Measurements from ENCODE around the gene CERKL.

The CERKL gene

DNA sequence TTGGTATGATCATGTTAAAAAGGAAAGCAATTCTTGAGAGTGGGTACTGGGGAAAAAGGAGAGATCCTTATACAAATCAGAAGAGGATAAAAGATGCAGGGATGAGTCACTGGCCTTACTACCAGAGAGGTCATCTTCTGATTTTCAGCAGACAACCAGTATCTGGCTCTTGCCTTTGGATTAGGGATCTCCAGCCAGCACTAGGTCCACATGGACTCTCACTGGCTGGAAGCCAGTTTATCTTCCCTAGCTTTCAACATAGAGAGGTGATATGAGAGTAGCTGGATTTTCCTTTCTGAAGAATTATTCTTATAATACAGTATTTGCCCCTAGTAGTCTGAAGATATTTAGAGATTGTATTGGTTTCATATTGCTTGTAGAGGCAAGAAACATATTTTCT is 30.2 kb downstream of the CERKL start:
- TF ChIP-seq, protein P1, sequence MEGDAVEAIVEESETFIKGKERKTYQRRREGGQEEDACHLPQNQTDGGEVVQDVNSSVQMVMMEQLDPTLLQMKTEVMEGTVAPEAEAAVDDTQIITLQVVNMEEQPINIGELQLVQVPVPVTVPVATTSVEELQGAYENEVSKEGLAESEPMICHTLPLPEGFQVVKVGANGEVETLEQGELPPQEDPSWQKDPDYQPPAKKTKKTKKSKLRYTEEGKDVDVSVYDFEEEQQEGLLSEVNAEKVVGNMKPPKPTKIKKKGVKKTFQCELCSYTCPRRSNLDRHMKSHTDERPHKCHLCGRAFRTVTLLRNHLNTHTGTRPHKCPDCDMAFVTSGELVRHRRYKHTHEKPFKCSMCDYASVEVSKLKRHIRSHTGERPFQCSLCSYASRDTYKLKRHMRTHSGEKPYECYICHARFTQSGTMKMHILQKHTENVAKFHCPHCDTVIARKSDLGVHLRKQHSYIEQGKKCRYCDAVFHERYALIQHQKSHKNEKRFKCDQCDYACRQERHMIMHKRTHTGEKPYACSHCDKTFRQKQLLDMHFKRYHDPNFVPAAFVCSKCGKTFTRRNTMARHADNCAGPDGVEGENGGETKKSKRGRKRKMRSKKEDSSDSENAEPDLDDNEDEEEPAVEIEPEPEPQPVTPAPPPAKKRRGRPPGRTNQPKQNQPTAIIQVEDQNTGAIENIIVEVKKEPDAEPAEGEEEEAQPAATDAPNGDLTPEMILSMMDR (IDR thresholded peaks at IDR 0.05; ENCODE audit: borderline replicate concordance, insufficient read depth, low read depth, low read length): no peak

DNA sequence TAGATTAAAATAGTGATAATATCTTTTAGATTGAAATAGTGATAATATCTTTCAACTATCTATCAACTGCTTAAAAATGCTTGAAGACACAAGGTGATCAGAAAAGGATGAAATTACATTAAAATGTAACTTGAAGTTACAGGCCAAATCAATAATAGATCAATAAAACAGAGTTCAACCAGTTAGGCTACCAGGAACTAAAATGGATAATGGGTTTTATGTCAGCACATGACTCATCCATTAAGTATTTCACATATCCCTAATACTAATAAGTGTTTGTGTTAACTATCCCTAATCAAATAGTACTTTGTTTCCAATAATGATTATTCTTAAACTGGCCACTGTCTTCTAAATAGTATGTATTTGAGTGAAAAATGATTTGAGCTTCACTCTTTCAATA is 33.7 kb downstream of the CERKL start:
- H3K4me3 ChIP-seq (ENCODE audit: low read depth, low read length): no peak overlapping the region
- TF ChIP-seq, protein P1 (IDR thresholded peaks at IDR 0.05; ENCODE audit: borderline replicate concordance, insufficient read depth, low read depth, low read length): no peak

More for the DNA sequence above, 30.2 kb downstream of the CERKL start:
- H3K4me3 ChIP-seq (ENCODE audit: low read depth, low read length): no peak overlapping the region

DNA sequence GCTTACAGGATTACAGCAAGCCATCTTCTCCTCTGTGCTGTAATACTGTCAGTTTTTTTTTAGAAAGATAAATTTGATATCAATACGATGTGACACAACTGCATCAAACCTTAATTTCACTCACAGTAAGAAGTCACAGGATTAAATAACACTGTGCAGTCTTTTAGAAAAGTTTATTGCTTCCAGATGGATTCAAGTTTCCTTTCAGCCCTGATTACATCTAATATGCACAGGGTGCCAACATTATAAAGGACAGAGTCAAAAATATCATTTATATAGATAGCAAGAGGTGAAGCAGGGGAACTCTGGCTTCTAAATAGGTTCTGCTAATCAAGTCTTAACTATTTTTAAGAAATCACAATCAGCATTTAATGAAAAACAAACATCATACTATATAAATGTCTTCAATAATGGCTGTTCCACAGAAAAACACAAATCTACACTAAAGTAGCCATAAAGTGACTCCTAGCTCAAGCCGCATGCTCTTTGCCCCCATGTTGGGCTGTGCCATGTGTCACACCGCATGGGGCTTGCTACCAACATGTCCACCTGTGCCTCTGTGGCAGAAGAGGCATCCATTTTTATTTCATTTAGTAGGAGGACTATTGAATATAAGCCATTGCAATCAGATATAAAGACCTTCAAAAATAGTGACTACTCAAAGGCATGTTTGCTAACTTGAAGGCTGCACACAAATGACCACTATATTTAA is 35.0 kb downstream of the CERKL start:
- TF ChIP-seq, protein P1 (IDR thresholded peaks at IDR 0.05; ENCODE audit: borderline replicate concordance, insufficient read depth, low read depth, low read length): no peak
- H3K4me3 ChIP-seq (ENCODE audit: low read depth, low read length): no peak overlapping the region

DNA sequence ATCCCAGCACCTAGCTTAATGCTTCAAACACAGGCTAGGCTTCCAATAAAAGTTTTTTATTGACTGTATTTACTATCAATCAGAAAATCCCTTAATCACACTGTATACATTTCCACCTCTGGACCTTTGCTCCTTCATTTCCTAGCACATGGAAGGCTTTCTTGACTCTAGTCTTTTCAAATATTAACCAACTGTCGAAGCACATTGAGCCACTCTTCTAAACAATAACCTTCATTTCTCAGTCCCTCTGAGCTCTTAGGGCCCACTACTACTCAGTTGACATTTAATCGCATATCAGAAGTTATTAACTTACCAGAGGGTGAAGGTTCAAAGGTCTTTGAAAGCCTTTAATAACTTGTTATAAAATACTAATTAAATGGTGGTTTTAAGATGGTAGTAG is 37.4 kb downstream of the CERKL start:
- TF ChIP-seq, protein P1 (IDR thresholded peaks at IDR 0.05; ENCODE audit: borderline replicate concordance, insufficient read depth, low read depth, low read length): no peak
- H3K4me3 ChIP-seq (ENCODE audit: low read depth, low read length): no peak overlapping the region

DNA sequence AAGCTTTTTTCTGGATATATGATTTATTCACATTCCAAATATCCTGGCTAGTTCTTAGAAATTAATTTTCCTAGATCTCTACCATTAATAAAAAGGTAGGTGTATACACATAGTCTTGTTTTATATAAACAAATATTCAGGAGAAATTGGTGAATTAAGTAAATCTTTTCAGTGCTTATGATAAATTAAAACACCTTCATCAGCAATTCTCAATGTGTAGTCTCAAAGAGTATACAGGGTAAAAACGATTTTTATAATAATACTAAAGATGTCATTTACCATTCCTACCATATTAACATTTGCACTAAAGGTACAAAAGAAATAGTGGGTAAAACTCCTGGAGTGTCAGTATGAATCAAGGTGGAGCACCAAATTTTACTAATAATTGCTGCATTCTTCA is 40.2 kb downstream of the CERKL start:
- TF ChIP-seq, protein P1 (IDR thresholded peaks at IDR 0.05; ENCODE audit: borderline replicate concordance, insufficient read depth, low read depth, low read length): no peak
- no peak overlapping the region for H3K4me3 ChIP-seq (ENCODE audit: low read depth, low read length)

DNA sequence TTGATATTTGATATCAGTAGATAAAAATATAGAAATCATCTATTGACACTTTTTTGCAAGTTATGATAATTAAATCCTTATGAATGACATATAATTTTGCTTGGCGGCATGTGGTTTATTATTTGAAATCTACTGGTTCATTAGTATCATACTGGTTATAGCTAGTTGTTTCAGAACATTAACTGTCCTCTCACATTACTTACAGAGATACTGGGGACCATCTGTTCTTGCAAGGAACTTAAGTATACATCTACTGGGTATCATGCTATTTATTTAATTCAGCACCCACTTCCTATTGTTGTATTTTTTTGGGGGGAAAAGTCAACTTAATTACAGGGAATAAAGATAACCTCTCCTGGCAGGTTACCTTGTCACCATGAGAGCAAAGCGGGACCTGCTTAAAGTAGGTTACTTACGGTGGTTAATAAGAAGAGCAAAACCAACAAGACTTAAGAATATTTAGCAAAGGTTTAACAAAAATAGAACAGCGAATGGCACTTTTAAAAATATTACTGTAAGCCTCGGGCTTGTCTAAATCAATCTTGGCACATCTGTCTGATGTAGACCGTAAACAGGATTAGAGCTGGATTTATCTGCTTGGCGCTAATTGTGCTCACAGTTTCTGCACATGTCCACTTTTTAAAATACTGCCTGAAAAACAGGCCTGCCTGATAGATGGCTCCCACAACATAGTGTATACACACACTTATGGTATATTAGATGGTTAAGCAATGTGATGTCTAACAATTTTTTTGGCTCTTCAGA is 41.8 kb downstream of the CERKL start:
- TF ChIP-seq, protein P1 (IDR thresholded peaks at IDR 0.05; ENCODE audit: borderline replicate concordance, insufficient read depth, low read depth, low read length): no peak
- no peak overlapping the region for H3K4me3 ChIP-seq (ENCODE audit: low read depth, low read length)

DNA sequence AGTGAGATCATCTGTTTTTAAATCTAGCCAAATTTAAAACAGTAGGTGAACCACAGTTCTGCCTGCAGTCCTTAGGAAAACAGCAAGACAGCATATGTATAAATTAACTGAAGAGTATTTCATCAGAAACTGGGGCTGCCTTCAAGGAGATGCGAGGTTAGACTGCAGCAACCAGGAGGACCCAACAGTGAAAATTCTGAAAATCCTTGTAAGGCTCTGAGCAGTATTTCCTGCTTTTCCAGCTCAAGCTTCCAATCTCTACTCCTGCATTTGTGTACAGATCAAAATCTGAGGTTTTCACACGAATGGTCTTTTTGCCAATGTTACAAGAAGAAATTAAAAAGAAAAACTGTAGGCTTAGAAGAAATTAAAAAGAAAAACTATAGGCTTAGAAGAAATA is 43.7 kb downstream of the CERKL start:
- no peak overlapping the region for H3K4me3 ChIP-seq (ENCODE audit: low read depth, low read length)
- TF ChIP-seq, protein P1 (IDR thresholded peaks at IDR 0.05; ENCODE audit: borderline replicate concordance, insufficient read depth, low read depth, low read length): no peak
